ENCODE results near the gene WDR37.

WDR37 gene

DNA sequence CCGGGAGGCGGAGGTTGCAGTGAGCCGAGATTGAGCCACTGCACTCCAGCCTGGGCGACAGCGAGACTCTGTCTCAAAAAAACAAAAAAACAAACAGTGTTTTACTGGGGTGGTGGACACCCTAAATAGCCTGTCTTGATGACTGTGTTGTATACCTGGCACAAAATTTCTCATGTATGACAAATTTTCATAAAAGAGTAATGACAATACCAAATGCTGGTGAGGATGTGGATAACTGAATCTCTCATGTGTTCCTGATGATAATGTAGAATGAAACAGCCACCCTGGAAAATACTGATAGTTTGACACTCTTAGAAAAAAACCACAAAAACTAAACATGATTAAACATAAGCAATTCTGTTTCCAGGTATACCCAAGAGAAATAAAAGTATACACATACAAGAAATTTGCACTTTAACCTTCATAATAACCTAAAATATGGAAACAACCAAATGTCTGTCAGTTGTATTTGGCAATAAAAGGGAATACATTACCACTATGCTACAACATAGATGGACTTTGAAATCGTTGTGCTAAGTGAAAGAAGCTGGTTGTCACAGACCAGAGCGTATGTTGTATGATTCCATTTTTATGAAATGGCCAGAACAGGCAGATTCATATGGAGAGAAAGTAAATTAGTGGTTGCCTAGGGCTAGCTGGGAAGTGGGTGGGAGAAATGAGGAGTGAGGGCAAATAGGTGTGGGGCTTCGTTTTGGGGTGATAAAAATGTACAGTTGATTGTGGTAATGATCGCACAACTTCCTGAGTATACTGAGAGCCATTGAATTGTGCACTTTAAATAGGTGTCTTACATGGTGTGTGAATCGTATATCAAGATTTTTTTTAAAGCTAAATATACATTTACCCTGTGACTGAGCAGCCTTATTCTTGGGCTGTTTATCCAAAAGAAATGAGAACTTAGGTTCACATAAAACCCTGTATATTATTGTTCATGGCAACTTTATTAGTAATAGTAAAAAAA is 12.5 kb downstream of the WDR37 start:
- in situ Hi-C loops (cut with MboI; ENCODE audit: low sequenced_read_pairs), result no loop called here

DNA sequence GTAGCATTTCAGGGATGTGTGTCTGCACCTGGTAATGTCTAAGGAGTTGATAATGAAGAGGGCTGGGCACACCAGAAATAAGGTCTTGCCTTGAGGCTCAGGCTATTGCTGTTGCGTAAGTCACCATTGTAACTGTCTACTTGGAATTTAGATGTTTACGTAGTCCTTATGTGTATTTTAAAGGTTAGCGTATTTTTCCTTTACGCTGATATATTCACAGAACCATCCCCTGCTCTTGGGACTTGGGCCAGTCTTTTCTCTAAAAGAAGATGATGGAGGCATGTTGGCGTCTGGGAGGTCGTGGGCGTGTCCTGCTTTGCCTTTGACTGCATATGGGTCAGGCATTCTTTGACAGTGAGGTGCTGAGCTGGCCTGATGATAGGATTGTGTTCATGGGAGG is 14.7 kb downstream of the WDR37 start:
- in situ Hi-C loops (cut with MboI; ENCODE audit: low sequenced_read_pairs), result no loop called here

DNA sequence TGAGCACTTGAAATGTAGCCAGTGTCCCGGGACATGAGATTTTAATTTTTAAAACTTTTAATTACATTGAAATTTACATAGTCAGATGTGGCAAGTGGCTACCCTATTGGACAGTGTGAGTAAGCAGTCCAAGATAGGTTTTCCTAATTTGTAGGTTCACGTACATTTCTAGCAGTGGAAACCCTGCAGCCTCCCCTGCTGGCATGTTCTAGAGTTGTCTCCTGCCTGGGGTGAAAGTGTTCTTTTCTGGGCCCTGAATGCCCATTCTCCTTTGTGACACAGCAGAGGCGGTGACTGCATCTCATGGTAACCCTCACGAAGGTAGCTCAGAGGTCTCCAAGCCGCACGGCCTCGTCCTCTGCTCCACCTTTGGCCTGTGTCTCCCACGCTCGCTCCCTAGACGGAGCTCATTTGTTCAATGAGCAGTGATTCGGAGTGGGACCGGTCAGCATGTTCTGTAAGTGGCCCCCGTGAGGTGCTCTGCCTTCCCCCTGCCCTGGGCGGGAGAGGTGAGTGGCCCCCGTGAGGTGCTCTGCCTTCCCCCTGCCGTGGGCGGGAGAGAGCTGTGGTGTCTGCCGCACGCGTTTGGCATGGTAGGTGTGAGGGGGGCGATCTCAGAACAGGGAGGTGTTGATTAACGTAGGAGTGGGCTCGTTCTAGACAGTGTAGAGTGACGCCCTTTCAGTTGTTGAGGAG is 18.0 kb downstream of the WDR37 start:
- in situ Hi-C loops (cut with MboI; ENCODE audit: low sequenced_read_pairs), result no loop called here

DNA sequence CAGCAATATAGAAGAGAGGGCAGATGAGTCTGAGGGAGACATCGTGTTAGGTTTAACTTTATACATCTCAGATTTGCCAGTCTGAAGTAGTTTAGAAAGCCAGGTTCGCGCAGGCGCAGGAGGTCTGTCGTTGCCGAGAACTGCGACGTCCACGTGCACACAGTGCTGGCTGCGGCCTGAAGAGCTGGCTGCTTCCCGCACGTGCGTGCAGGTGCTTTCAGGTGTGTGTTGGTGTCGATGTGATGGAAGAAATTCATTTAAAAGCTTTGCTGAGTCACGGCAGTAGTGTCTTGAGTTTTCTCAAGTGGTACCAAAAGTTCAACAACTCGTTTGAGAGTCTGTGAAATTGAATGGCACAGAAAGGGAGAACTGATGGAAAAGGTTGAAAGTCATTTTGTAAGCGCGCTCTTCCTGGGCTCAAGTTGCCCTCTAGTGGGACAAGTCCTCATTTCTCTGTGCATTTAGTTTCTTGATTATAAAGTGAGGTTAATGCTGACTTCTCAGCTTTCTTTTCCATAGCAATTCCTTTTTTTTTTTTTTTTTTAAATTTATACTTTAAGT is 18.6 kb downstream of the WDR37 start:
- in situ Hi-C loops (cut with MboI; ENCODE audit: low sequenced_read_pairs), result no loop called here

DNA sequence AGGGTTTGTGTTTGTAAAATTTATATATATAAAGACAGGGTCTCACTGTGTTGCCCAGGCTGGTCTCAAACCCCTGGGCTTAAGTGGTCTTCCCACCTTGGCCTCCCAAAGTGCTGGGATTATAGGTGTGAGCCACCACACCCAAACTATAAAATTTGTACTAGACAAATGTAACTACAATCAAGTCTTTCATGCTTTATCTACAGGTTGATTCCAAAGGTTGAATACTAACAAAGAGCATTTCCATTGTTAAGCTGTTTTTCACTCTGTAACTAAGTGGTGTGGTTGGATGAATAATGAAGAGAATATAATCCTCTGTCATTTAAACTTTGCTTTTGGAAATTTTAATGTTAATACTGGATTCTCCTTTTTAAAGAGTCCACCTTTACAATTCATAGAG is 22.5 kb downstream of the WDR37 start:
- in situ Hi-C loops (cut with MboI; ENCODE audit: low sequenced_read_pairs), result no loop called here

DNA sequence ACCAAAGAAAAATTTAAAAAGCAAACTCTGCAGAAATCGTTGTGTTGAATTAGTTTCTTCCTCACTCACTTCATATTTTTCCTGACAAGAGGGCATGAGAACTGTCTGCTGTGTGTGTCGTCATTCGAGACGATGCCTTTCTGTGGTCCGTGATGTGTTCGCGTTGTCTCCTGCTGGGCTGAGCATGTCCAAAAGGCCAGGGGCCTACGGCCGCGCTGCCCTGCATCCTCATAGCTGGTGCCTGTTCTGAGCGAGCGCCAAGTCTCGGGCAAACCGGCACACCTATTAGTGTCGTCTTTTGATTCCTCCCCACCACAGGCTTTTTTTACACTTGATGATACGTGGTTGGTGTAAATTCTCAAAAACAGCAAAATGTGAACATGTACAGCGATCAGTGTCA is 27.4 kb downstream of the WDR37 start:
- in situ Hi-C loops (cut with MboI; ENCODE audit: low sequenced_read_pairs), result no loop called here

DNA sequence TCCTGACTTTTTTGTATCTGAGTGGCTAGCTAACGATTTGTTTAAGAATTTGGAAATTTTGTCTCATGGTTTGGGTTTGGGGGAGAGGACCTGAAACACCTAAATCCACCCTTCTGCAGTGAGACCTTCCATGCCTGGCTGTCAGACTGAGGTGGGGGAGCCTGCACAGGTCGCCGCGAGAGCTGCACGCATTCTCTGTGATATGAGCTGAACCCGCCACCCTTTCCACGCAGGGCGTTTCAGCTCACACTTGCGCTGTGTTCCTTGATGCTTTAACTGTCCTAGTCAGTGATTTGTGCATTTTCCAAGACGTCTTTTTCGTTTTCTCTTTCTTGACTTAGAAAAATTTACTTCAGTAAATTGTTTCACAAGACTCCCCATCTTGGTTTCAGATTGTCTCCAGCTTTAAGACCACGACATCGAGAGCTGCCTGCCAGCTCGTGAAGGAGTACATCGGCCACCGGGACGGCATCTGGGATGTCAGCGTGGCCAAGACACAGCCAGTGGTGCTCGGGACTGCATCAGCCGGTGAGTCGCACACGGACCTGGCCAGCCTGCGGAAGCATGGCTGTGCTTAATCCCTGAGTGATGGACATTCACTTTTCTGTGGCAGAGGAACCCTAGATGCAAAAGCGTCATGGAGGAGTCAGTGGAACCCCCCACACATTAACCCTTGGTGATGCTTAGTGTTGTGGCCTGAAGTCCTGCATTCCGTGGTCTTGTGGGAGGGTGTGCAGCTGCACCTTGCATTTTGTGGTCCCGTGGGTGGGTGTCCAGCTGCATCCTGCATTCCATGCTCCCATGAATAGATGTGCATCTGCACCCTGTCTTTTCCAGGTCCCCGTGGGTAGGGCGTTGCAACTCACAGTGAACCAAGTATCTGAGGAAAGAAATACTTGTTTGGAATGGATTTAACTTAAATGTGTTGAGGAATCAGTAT is 28.1 kb downstream of the WDR37 start:
- in situ Hi-C loops (cut with MboI; ENCODE audit: low sequenced_read_pairs), result no loop called here

DNA sequence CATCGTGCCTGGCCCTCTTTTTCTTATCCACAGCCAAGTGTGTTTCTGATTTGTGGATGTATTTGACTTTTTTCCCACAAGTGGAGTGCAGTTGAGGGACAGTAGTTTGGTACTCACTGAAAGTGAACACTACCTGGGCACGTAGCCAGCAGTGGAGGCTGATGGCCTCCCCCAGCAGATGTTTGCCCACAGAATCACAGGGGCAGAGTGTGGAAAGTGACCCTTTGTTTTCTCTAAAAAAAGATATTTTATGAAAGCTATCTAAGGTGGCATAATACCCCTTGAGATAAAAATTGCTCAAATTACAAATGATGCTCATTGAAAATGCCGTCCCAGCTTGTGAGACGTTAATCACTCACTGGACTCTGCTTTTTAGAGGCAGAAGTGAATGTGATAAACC is 29.1 kb downstream of the WDR37 start:
- in situ Hi-C loops (cut with MboI; ENCODE audit: low sequenced_read_pairs), result no loop called here

DNA sequence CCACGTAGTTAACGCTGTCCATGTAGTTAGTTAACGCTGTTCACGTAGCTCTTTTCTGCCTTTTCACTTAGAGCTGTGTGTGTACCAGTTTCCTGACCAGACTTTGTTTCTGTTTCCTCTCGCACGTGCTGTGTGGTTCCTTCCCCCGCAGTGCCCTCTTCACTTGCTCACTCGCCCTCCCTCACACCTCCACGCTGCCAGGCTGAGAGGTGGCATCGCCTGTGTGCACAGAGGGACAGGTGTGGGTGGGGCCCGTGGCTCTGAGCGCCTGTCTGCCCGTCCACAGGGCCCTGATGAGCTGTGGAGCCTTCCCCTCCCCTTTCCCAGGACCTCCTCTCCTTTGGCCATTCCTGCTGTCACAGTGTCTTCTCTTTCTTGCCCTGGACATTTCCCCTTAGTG is 30.6 kb downstream of the WDR37 start:
- in situ Hi-C loops (cut with MboI; ENCODE audit: low sequenced_read_pairs), result no loop called here

DNA sequence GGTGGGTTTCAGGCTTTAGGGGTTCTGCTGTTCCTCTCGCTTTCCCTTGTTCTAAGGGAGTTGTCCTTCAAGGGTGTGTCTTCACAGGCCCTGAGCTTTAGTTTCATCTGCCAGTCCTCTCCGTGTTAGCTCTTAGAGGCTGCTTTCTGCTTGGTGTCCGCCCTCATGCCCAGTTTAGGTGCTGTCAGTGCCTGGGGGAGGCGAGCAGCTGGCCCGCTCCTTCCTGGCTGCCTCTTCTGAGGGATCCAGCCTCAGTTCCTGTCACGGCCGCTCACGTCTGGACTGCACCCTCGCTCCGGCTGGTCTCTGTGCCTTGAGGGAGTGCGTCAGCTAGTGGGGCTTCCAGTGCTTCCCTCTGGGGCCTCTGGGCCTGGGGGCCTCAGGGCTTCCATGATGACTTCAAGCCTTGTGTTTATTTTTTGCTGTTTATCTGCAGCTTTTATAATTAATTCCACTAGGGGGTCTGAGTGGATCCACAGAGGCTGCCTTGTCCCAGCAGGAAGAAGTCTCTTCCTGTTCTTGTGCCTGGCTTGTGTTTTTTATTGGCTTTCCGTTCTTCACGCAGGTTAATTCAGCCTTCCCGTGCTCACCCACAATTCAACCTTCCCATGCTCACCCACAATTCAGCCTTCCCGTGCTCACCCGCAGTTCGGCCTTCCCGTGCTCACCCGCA is 33.0 kb downstream of the WDR37 start:
- in situ Hi-C loops (cut with MboI; ENCODE audit: low sequenced_read_pairs), result no loop called here

DNA sequence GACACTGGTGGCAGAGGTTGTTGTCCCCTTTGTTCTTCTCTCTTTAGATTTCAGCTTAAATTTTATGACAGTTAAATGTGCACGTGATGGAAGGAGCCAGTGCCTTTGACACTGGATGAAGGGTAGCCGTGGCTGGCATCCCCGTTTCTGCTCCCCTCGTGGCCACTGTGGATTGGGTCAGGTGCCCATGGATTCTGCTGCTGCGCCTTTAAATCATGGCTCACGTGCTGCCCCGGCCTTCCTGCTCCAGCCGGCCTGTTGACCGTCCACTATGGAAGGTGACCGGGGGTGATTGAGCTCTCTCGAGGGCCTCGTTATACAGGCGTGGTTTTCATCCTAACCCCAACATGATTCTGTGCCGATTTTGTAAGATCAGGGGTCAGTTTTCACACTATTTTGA is 34.5 kb downstream of the WDR37 start:
- in situ Hi-C loops (cut with MboI; ENCODE audit: low sequenced_read_pairs), result no loop called here

DNA sequence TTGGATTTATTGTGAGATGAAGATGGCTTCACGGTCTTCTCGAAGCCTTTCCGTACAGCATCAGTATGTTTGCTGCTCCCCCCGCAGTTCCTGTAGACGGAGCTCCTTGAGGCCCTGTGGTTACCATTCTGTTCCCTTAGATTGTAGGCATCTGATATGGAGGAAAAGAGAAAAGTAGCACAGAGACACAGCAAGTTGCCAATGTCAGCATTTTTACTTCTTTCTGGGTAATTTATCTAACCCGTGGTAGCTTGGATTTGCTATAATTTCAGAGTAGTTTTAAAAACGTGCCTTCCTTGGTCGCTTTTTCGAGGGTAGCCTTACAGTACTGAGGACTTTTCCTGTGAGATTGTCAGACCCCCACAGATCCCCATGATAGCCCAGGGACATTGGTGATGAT is 37.5 kb downstream of the WDR37 start:
- in situ Hi-C loops (cut with MboI; ENCODE audit: low sequenced_read_pairs), result no loop called here

DNA sequence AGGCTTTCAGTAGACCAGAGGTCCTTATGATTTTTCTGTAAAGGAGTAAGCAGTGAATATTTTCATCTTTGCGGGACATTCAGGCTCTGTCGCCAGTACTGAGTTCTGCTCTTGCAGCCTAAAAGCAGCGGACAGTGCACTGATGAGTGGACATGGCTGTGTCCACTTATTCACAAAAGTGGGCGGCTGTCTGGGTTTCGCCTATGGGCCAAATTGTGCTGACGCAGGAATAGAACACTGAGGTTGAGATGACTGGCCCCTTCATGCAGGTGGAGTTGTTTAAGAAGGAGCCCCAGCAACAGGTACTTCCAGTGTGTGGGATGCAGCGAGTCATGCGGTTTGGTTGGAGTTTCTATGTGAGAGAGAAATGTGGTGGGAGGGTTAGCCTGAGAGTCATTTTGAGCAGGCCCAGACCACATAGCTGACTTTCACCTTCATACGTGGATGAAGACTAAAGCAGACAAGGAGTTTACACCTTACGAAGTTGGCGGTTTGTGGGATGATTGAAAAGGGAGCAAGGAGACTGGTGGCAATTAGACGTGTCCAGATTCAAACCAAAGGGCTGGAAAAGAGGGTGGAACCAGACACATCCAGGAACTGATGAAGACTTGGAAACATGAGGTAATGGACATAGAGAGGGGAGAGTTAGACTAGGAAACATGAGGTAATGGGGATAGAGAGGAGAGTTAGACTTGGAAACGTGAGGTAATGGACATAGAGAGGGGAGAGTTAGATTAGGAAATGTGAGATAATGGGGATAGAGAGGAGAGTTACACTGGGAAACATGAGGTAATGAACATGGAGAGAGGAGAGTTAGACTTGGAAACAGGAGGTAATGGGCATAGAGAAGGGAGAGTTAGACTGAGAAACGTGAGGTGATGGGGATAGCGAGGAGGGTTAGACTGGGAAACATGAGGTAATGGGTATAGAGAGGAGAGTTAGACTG is 38.2 kb downstream of the WDR37 start:
- in situ Hi-C loops (cut with MboI; ENCODE audit: low sequenced_read_pairs), result no loop called here

DNA sequence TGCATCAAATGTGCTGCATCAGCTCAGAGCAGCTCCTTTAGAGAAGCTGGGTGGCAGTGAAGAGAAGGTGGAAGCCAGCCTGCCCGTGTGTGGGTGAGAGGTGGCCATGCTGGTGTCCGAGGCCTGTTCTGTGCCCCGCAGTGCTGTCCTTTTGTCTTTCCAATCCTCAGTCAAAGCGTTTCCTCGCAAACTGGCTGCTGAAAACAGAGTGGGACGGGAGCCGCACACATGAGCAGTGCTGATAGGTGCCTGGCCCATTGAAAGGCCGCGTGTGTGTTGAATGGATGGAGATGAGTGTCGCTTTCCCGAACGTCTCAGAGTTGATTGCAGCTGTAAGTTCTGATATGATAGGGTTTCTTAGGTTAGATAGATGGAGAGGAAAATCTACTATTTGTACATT is 39.3 kb downstream of the WDR37 start:
- in situ Hi-C loops (cut with MboI; ENCODE audit: low sequenced_read_pairs), result no loop called here

DNA sequence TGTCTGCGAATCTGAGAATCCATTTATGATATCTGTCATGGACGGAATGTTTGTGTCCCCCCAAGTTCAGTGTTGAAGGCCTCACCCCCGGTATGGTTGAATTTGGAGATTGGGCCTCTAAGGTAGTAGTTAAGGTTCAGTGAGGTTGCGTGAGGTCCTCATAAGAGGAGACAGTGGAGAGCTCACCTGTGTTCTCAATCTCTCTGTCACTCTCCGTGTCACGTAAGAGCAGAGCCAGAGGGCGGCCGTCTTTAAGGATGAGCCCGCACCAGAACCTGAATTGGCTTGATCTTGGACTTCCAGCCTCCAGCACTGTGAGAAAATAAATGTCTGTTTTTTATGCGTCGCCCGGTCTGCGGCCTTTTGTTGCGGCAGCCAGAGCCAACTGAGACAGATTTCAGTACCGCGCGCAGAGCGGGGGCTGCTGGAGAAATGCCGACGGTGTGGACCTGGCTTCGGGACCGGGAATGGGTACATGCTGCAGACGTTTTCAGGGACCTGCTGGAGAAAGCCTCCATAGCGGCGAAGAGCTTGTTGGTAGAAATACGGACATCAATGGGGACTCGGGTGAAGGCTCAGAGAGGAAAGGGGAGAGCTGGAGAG is 40.2 kb downstream of the WDR37 start:
- in situ Hi-C loops (cut with MboI; ENCODE audit: low sequenced_read_pairs), result no loop called here

DNA sequence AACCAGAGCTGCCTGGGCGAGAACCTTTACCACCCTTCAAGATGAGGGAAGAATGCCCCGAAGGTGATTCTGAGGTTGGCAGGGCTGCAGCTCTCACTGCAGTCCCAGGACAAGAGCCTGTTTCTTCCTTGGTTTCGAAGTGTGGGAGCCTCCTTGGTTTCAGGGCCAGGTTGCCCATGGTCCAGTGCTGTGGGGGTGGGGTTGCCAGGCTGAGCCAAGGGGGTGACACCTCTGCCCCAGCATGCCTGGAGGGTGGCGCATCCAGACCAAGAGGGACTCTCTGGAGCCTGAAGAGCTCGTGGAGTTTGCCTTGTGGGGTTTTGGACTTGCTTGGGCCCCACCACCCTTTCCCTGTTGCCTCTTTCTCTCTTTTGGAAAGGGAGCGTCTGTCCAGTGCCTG is 41.3 kb downstream of the WDR37 start:
- in situ Hi-C loops (cut with MboI; ENCODE audit: low sequenced_read_pairs), result no loop called here

DNA sequence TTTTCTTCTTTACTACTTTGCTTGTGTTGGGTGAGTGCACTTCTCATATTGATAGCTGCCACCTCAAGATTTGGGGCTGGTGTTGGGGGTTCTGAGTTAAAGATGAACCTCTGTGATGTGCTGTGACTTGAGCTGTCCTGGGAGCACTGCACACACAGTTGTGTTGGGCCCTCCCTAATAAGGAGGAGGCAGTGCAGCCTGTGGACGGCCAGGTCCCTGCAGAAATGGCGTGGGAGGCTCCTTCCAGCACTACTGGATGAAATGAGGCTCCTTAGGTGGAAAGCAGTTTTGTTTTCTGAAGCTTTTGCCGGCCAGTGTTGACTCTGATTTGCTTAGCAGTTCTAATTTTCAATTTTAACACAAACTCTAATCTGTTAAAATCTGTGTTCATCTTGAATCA is 44.0 kb downstream of the WDR37 start:
- in situ Hi-C loops (cut with MboI; ENCODE audit: low sequenced_read_pairs), result no loop called here

DNA sequence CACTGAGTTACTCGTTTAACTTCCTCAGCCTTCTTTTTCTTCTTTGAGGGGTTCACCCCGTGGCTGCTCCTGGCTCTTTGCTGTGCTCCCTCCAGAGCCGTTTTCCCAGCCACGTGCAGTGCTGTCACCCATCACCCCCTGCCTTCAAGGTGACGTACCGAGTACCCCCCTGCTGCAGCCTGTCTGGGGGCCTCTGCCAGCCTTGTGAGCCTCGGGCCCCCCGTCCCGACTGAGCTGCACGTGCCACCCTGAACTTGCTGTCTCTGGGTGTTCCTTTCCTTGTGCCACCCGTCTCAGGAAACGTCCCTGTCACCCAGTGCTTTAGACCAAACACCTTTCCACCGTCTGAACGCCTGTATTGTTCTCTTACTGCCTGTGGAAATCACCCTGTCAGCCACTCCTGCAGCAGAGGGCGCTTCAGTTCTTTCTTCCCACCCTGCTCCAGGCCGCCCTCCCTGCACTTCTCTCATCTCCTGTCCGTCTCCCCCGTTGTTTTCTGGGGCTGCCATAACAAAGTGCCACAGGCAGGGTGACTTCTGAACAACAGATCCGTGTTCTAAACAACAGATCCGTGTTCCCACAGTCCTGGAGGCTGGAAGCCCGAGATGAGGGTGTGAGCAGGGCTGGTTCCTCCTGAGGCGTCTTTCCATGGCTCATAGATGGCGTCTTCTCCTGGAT is 44.6 kb downstream of the WDR37 start:
- in situ Hi-C loops (cut with MboI; ENCODE audit: low sequenced_read_pairs), result no loop called here
